Left lung (tissue), 10 donors: ENCODE results near the gene PAK5. TPM values are rescaled to one million over a fixed set of nuclear protein-coding genes. Genes with fewer than 3 reads are reported as not detected.

Experiments used
- ATAC-seq: fragments of 200-7000 bp; cut with Tn5 transposase; one replicate; pipeline ENCODE4 v1.9.1; 2020; ENCODE audit warnings: moderate library complexity
- DNase-seq, 4 donors: peaks; one replicate each; pipeline ENCODE4 v3.0.0-alpha.2; 2013 to 2020
- H3K27ac ChIP-seq, 2 donors: fragments of 200-600 bp; sonication (generic) in 1 of 2; one replicate each; pipeline versions ENCODE4 v1.5.0 to v1.8.0; 2020 to 2021
- H3K27me3 ChIP-seq, 2 donors: fragments of 200-600 bp; sonication (generic) in 1 of 2; one replicate each; pipeline versions ENCODE4 v1.5.0 to v1.8.0; 2020 to 2021
- H3K36me3 ChIP-seq, 2 donors: fragments of 200-600 bp; sonication (generic) in 1 of 2; one replicate each; pipeline versions ENCODE4 v1.5.0 to v1.8.0; 2020 to 2021
- H3K4me1 ChIP-seq, 2 donors: fragments of 200-600 bp; one replicate each; pipeline ENCODE4 v1.8.0; 2021
- H3K4me3 ChIP-seq, 2 donors: fragments of 200-600 bp; sonication (generic) in 1 of 2; one replicate each; pipeline versions ENCODE4 v1.5.0 to v1.8.0; 2020 to 2021; ENCODE audit warnings: mild to moderate bottlenecking in 1 of 2
- H3K9me3 ChIP-seq, 2 donors: fragments of 200-600 bp; sonication (generic) in 1 of 2; one replicate each; pipeline versions ENCODE4 v1.5.0 to v1.8.0; 2020 to 2021
- intact Hi-C, 2 donors: fragments of 100-400 bp; cut with DNase I; formaldehyde crosslinking; loops; one replicate each; pipeline versions ENCODE4 v1.11.2 to v1.14.2; 2022
- polyA plus RNA-seq, 6 donors: library from polyadenylated mRNA; unstranded; fragments of 120-200 nt; gene quantifications; one replicate each; pipeline ENCODE4 v1.2.1, GENCODE V29; 2013; ENCODE audit not compliant: insufficient read length in 6 of 6
- total RNA-seq, 2 donors: library from RNA; stranded (reverse); fragmentation: NEBNext Ultra II Directional; extraction: Animal tissue kit (Norgen Biotek cat#: 25700); gene quantifications; one replicate each; pipeline ENCODE4 v1.2.1, GENCODE V29; 2021
- TF ChIP-seq, protein P1 (sequence below), 2 donors: fragments of 200-600 bp; sonication (generic) in 1 of 2; IDR thresholded peaks; one replicate each; pipeline versions ENCODE4 v1.5.0 to v1.8.0; 2021; ENCODE audit warnings: antibody characterized with exemption in 2 of 2
- donor health status: DM: no; HTN: yes; CAD: no.
- donor health status: DM: no; HTN: no; CAD: no.

PAK5 gene
- total and polyA plus RNA-seq, 8 donors, result 0.15 to 0.46 (median 0.38) TPM; not detected in 1

- no peak for ATAC-seq
- H3K36me3 ChIP-seq, result no peaks in the 10 kb centered on the region
- H3K4me1 ChIP-seq, result no peaks in the 10 kb centered on the region
- H3K27me3 ChIP-seq, result no peaks in the 10 kb centered on the region
- no peak for DNase-seq
- intact Hi-C loops, result no loop called here
- no peaks in the 10 kb centered on the region for H3K9me3 ChIP-seq
- TF ChIP-seq, protein P1, sequence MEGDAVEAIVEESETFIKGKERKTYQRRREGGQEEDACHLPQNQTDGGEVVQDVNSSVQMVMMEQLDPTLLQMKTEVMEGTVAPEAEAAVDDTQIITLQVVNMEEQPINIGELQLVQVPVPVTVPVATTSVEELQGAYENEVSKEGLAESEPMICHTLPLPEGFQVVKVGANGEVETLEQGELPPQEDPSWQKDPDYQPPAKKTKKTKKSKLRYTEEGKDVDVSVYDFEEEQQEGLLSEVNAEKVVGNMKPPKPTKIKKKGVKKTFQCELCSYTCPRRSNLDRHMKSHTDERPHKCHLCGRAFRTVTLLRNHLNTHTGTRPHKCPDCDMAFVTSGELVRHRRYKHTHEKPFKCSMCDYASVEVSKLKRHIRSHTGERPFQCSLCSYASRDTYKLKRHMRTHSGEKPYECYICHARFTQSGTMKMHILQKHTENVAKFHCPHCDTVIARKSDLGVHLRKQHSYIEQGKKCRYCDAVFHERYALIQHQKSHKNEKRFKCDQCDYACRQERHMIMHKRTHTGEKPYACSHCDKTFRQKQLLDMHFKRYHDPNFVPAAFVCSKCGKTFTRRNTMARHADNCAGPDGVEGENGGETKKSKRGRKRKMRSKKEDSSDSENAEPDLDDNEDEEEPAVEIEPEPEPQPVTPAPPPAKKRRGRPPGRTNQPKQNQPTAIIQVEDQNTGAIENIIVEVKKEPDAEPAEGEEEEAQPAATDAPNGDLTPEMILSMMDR (IDR thresholded peaks at IDR 0.05), result no peak
- no peak overlapping the region for H3K4me3 ChIP-seq
- no peak overlapping the region for H3K27ac ChIP-seq
Observed at GRCh38 chr20:9550871-9551270, 288.0 kb downstream of the PAK5 start.

DNA sequence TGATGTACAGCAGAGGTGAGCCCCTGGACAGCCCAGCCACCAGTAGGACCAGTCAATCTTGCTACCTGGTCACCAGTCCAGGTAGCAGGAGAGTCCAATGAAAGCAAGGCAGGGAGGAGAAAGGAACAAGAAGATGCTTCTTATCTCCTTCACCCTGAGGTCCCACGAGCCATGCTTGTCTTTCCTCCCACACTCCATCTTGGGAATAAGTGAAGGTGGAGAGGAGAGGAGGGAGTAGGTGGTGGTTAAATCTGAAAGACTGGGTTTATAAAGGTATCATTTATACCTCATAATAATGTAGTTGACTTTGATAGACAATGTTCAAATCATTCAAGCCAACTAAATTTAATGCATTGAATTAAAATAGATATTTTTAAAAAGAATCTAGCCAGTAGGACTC, 288.6 kb downstream of the PAK5 start:
- ATAC-seq (no peak), DNase-seq (no peak)
- H3K36me3 ChIP-seq, result no peaks in the 10 kb centered on the region
- intact Hi-C loops, result no loop called here
- no peaks in the 10 kb centered on the region for H3K9me3 ChIP-seq
- no peak overlapping the region for H3K4me3 ChIP-seq
- TF ChIP-seq, protein P1 (IDR thresholded peaks at IDR 0.05), result no peak
- H3K27ac ChIP-seq, result no peak overlapping the region
- H3K27me3 ChIP-seq, result no peaks in the 10 kb centered on the region
- no peaks in the 10 kb centered on the region for H3K4me1 ChIP-seq

DNA sequence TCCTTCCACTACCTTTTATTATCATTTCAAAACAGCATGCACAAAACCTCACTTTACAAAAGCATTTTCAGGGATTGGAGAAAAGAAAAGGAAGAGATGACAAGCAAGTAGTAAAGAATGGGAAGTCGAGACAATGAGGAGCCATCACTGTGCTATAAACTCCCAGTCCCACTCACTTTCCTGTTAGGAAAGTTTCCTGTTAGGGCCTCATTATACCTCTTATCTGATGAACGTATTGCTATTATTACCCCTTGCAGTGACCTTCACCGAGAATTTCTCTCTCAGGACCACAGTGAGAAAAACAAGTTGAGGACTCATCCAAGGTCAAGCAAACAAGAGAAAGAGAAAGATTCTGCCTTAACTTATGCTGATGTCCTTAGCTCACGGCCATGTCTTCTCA, 295.7 kb downstream of the PAK5 start:
- H3K9me3 ChIP-seq, result no peaks in the 10 kb centered on the region
- no peaks in the 10 kb centered on the region for H3K36me3 ChIP-seq
- no peak overlapping the region for H3K4me3 ChIP-seq
- DNase-seq (no peak), ATAC-seq (no peak)
- H3K27ac ChIP-seq, result no peak overlapping the region
- no peaks in the 10 kb centered on the region for H3K4me1 ChIP-seq
- intact Hi-C loops, result no loop called here
- TF ChIP-seq, protein P1 (IDR thresholded peaks at IDR 0.05), result no peak
- H3K27me3 ChIP-seq, result no peaks in the 10 kb centered on the region

DNA sequence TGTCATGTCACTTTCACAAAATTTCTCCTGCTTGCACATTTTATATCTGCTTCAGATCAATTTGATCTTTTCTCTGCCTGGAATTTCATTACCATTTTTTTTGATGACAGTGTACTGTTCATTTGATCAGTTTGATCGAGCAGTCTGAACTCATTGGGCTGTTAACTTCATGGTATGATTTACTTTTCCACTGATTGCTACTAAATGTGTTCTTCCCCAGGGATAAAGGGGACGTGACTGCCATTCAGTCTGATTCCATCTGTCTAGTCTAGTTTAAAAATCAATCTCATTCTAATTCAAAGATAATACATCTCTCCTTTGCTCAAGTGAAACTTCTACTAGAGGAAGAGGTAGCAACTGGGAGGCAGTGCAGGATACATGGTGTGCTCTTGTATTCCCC, 303.4 kb downstream of the PAK5 start:
- TF ChIP-seq, protein P1 (IDR thresholded peaks at IDR 0.05), result no peak
- ATAC-seq, result no peak
- intact Hi-C loops, result no loop called here
- H3K4me3 ChIP-seq, result no peak overlapping the region
- no peaks in the 10 kb centered on the region for H3K4me1 ChIP-seq
- no peaks in the 10 kb centered on the region for H3K27me3 ChIP-seq
- H3K27ac ChIP-seq, result no peak overlapping the region
- no peaks in the 10 kb centered on the region for H3K9me3 ChIP-seq
- H3K36me3 ChIP-seq, result no peaks in the 10 kb centered on the region
- DNase-seq, result no peak

- TF ChIP-seq, protein P1 (IDR thresholded peaks at IDR 0.05), result no peak
- no peaks in the 10 kb centered on the region for H3K27me3 ChIP-seq
- H3K9me3 ChIP-seq, result no peaks in the 10 kb centered on the region
- DNase-seq (no peak), ATAC-seq (no peak)
- H3K27ac ChIP-seq, result no peak overlapping the region
- intact Hi-C loops, result no loop called here
- H3K4me3 ChIP-seq, result no peak overlapping the region
- H3K4me1 ChIP-seq, result no peaks in the 10 kb centered on the region
- H3K36me3 ChIP-seq, result no peaks in the 10 kb centered on the region
Observed at GRCh38 chr20:9534025-9534424, 304.9 kb downstream of the PAK5 start.
